Measurements from ENCODE around the gene MROH7. TPM values are rescaled to one million over a fixed set of nuclear protein-coding genes. Genes with fewer than 3 reads are reported as not detected.

Gene MROH7
- total RNA-seq, 2 experiments from 2014 or later: 0.14 to 0.19 TPM

DNA sequence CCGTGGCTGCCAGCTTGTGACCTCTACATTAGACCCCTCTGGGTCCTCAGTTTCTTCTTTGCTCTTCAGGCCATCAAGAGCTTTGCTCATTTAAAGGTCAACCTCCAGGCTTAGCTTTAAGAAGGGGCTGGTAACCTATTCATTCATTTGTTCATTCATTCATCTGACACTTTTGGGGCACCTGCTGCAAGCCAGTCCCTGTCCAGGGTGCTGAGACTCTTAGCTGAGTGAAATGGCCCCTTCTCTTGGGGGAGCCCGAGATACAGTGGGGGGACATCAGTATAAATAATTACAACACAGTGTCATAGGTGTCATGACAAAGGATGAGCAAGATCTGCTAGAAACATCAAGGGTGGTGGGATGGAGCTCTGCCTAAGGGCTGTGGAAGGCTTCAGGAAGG, 63.6 kb downstream of the MROH7 start:
- H3K27me3 ChIP-seq (ENCODE audit: control insufficient read depth in 1 of 2, insufficient read depth in 2 of 2, low read length in 2 of 2): no peaks in the 10 kb centered on the region
- H3K4me3 ChIP-seq (ENCODE audit: low read length): no peak overlapping the region
- DNase-seq (no peak), ATAC-seq (ENCODE audit: poor library complexity) (no peak)
- H3K4me3 Mint-ChIP-seq: no peak overlapping the region
- peaks cover 32% of the 10 kb centered on the region for H3K27me3 Mint-ChIP-seq
- intact Hi-C loops (cut with DNase I, micrococcal nuclease): no loop called here
- ChIA-PET POLR2A (interaction anchor here (1.4 kb wide), 1 partner anchor 10 kb away, joined by 4 read pairs; the partner anchor contains the start of gene TTC4), CTCF (interaction anchor here (1.2 kb wide), 1 partner anchor 10 kb away, joined by 3 read pairs; no protein-coding TSS in a partner anchor)
- no peaks in the 10 kb centered on the region for H3K4me1 Mint-ChIP-seq (ENCODE audit: low read depth)
- no peak overlapping the region for H3K27ac ChIP-seq (ENCODE audit: low read depth in 1 of 2, low read length in 2 of 2)
- H3K36me3 ChIP-seq (ENCODE audit: insufficient read depth, low read length): no peaks in the 10 kb centered on the region
- no peak overlapping the region for H3K27ac Mint-ChIP-seq
- TF ChIP-seq, protein P1, sequence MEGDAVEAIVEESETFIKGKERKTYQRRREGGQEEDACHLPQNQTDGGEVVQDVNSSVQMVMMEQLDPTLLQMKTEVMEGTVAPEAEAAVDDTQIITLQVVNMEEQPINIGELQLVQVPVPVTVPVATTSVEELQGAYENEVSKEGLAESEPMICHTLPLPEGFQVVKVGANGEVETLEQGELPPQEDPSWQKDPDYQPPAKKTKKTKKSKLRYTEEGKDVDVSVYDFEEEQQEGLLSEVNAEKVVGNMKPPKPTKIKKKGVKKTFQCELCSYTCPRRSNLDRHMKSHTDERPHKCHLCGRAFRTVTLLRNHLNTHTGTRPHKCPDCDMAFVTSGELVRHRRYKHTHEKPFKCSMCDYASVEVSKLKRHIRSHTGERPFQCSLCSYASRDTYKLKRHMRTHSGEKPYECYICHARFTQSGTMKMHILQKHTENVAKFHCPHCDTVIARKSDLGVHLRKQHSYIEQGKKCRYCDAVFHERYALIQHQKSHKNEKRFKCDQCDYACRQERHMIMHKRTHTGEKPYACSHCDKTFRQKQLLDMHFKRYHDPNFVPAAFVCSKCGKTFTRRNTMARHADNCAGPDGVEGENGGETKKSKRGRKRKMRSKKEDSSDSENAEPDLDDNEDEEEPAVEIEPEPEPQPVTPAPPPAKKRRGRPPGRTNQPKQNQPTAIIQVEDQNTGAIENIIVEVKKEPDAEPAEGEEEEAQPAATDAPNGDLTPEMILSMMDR (IDR thresholded peaks at IDR 0.05): no peak
- no peaks in the 10 kb centered on the region for H3K4me1 ChIP-seq (ENCODE audit: insufficient read depth, low read length)
- H3K36me3 Mint-ChIP-seq (ENCODE audit: low read depth): no peaks in the 10 kb centered on the region
- no peaks in the 10 kb centered on the region for H3K9me3 Mint-ChIP-seq
- no peaks in the 10 kb centered on the region for H3K9me3 ChIP-seq (ENCODE audit: control insufficient read depth in 1 of 2, insufficient read depth in 1 of 2, low read length in 2 of 2)

DNA sequence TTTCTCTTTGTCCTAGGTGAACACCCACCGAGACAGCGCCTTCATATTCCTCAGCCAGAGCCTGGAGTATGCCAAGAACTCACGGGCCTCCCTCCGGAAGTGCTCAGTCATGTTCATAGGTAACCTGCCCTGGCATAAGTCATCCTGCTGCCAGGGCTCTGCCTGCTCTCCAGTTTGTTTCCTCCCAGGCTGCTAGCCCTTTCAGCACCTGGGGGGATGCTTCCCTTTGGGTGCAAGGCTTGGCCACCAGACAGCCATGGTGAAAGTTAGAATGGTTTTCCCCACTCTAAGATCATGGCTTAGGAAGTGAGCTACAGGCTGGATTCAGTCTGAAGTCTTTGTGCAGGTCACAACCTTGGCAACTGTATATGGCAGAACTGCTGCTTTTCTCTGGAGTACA, 64.8 kb downstream of the MROH7 start:
- Mint-ChIP-seq H3K9me3 (no peaks in the 10 kb centered on the region), H3K4me1 (ENCODE audit: low read depth) (no peaks in the 10 kb centered on the region), H3K36me3 (ENCODE audit: low read depth) (no peaks in the 10 kb centered on the region), H3K27me3 (peaks cover 32% of the 10 kb centered on the region), H3K27ac (no peak overlapping the region), H3K4me3 (no peak overlapping the region)
- CTCF ChIA-PET: no interaction called here
- Histone ChIP-seq H3K36me3 (ENCODE audit: insufficient read depth, low read length) (no peaks in the 10 kb centered on the region), H3K27me3 (ENCODE audit: control insufficient read depth in 1 of 2, insufficient read depth in 2 of 2, low read length in 2 of 2) (no peaks in the 10 kb centered on the region), H3K4me3 (ENCODE audit: low read length) (no peak overlapping the region), H3K27ac (ENCODE audit: low read depth in 1 of 2, low read length in 2 of 2) (no peak overlapping the region), H3K9me3 (ENCODE audit: control insufficient read depth in 1 of 2, insufficient read depth in 1 of 2, low read length in 2 of 2) (no peaks in the 10 kb centered on the region), H3K4me1 (ENCODE audit: insufficient read depth, low read length) (no peaks in the 10 kb centered on the region)
- intact Hi-C loops (cut with DNase I, micrococcal nuclease): no loop called here
- no peak for DNase-seq
- TF ChIP-seq, protein P1 (IDR thresholded peaks at IDR 0.05): no peak
- POLR2A ChIA-PET: no interaction called here
- ATAC-seq (ENCODE audit: poor library complexity): no peak

DNA sequence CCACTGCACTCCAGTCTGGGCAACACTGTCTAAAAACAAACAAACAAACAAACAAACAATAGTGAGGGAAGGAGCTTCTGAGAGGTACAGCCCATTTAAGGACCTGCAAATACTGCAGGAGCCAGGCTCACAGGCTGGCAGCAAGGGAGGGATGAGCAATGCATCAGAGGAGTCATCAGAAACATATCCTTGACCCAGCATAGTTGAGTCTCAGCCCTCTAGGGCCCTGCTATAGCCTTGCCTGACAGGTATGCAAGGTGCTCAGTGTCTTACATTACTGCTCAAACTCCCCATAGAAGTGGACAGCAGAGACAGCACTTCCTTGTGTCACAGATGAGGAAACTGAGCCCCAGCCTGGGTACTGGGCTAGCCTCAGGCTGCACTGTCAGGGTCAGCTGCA, 66.8 kb downstream of the MROH7 start:
- TF ChIP-seq, protein P1 (IDR thresholded peaks at IDR 0.05): no peak
- Histone ChIP-seq H3K27ac (ENCODE audit: low read depth in 1 of 2, low read length in 2 of 2) (no peak overlapping the region), H3K4me3 (ENCODE audit: low read length) (no peak overlapping the region), H3K4me1 (ENCODE audit: insufficient read depth, low read length) (no peaks in the 10 kb centered on the region), H3K9me3 (ENCODE audit: control insufficient read depth in 1 of 2, insufficient read depth in 1 of 2, low read length in 2 of 2) (no peaks in the 10 kb centered on the region), H3K36me3 (ENCODE audit: insufficient read depth, low read length) (no peaks in the 10 kb centered on the region), H3K27me3 (ENCODE audit: control insufficient read depth in 1 of 2, insufficient read depth in 2 of 2, low read length in 2 of 2) (no peaks in the 10 kb centered on the region)
- Mint-ChIP-seq H3K9me3 (no peaks in the 10 kb centered on the region), H3K27me3 (peaks cover 23% of the 10 kb centered on the region), H3K4me3 (no peak overlapping the region), H3K27ac (no peak overlapping the region), H3K36me3 (ENCODE audit: low read depth) (no peaks in the 10 kb centered on the region), H3K4me1 (ENCODE audit: low read depth) (no peaks in the 10 kb centered on the region)
- ChIA-PET CTCF (no interaction called here), POLR2A (no interaction called here)
- intact Hi-C loops (cut with DNase I, micrococcal nuclease): no loop called here
- ATAC-seq (ENCODE audit: poor library complexity): no peak
- no peak for DNase-seq
